Stimulated activated CD8-positive, alpha-beta memory T cell treated with anti-CD3 and anti-CD28 coated beads, Interleukin-7, amount 100 ng/mL, for 48 hours (primary cell): ENCODE data around the gene KCNG2.
"Not testable (repeated sequence)": the region's sequence is repeated elsewhere in the genome, so short reads cannot be mapped to it uniquely, and the experiment has no call there.

Source experiments
- DNase-seq, 2 donors: peaks; one replicate each; pipeline ENCODE4 v3.0.0-alpha.2; 2020; ENCODE audit warnings: low read depth in 1 of 2; ENCODE audit errors: extremely low read depth in 1 of 2

Gene KCNG2

DNA sequence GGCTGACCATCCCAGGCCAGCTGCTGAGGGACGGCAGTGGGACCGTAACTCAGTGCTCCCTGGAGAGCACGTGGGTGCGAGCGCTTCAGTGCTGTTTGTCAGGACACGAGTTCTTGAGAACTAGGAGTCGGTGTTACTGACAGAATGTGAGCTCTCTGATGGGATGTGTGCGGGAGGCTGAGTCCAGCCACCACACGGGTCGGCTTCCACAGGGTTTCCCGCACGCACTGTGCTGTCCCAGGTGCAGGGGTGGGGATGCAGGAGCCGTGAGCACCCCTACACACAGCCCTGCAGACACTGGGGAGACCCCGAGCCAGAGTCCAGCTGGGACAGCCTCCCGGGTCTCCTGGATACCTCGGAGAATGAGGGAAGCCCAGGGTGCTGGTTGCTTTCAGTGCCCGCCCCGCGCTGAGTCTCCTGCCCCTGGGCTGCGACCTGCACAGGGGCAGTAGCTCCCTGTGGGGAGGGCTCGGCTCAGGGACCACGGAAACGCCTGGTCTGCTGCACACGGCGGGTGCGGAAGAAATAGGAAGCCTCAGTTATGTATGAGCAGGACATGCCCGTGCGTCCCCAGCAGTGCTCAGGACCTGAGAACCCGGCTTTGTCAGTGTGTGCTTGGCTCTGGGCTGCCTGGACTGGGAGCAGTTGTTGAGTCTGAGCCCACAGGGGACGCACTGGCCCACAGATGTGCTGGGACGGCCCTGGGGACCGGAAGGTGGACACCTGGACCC lies 71.2 kb downstream of the KCNG2 start:
- DNase-seq, result no peak

DNA sequence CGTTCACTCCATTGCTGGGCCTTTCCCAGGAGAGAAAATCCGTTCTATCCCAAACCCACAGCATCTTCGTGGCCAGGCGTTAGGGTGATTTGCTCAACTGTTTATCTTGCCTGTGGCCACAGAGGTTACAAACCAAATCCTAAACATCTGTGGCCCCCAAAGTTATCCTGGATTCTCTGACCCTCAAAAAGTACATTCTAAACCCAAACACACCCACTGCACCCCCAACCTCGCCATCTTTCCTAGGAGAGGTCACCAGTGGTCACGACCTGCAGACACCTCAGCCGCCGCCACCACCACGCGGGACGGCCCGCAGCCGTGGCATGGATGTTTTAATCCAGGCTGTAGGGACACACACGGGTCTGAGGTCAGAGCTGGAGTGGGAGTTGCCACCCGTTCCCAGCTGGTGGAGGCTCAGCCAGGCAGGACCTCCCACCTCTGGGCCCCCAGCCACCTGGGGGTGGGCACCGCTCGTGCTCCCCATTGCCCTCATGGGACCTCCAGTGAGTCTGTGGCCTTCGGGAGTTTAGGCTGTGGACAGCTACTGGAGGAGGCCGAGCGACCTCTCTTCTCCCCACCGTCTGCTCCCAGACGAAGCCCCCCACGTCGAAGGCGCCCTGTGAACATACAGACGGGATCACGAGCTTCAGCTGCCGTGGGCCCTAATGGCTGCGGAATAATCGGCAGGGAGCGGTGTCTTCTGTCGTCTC lies 72.0 kb downstream of the KCNG2 start:
- DNase-seq, result no peak

DNA sequence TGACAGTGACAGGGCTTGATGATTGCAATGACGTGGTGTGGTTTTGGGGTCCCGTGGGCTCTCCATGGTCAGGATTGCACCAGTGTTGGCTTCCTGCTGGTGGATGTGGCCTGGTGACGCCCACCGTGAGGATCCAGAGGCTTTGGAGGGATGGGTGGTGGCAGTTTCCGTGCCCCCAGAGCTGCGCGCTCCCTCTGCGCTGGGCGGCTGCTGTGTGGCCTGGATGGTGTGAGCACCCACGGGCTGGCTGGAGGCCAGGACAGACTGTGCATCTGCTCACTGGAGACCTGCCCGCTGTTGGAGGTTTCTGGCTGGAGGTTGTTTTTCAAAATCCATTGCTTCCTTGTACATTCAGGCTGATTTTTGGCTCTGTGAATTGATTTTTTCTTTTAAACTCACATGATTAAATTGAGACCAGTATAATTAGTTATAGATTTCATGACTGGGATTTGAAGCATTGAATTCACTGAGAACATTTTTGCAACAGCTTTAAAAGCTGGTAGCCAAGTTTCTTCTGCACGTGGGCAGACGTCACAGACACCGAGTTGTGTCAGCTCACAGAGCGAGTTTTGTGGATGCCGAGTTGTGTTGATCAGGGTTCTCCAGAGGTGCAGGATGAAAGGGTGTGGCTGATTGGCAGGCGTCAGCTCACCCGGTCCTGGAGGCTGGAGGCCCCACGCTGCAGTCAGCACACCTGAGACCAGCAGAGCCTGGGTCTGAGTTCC lies 72.7 kb downstream of the KCNG2 start:
- no peak for DNase-seq

DNA sequence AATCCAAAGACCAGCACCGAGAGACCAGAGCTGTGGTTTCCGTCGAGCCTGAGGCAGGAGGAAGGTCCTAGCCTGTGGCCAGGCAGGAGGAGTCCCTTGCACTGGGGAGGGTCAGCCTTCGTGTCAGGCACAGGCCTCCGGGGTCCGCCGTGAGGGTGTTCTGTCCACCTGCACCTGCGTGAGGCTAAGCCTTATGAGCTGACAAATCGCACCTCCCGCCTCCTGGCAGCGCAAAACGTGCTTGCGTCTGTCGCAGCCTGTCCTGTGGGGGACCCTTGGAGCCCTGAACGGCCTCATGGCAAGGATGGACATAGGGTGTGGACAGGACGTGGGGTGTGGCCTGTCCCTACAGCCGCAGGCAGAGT lies 73.3 kb downstream of the KCNG2 start:
- DNase-seq, result no peak

DNA sequence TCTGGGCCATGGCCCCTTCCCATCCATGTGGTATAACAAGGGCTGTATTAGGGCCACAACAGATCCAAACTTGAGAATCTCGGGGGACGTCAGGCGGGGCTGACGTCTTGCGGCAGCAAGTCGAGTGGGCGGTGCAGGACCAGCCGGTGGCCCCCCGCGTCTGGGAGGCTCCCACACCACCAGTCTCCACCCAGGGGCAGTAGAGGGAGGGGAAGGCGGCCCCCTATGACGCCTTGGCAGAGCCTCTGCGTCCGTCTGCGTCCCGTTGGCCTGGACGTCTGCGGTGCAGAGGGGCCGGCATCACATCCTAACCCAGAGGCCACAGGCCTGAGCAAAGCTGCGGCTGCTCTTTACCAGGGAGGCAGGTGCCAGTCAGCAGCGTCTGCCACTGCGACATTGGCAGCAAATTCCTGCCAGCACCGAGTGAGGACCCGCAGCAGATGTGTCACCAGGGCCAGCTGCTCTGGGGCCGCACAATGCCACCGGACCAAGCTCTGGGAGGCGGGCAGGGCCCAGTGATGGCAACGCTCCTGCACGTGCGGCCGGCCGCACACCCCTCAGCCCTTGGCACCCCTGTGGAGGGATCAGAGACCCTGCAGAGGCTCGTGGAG lies 73.8 kb downstream of the KCNG2 start:
- no peak for DNase-seq

DNA sequence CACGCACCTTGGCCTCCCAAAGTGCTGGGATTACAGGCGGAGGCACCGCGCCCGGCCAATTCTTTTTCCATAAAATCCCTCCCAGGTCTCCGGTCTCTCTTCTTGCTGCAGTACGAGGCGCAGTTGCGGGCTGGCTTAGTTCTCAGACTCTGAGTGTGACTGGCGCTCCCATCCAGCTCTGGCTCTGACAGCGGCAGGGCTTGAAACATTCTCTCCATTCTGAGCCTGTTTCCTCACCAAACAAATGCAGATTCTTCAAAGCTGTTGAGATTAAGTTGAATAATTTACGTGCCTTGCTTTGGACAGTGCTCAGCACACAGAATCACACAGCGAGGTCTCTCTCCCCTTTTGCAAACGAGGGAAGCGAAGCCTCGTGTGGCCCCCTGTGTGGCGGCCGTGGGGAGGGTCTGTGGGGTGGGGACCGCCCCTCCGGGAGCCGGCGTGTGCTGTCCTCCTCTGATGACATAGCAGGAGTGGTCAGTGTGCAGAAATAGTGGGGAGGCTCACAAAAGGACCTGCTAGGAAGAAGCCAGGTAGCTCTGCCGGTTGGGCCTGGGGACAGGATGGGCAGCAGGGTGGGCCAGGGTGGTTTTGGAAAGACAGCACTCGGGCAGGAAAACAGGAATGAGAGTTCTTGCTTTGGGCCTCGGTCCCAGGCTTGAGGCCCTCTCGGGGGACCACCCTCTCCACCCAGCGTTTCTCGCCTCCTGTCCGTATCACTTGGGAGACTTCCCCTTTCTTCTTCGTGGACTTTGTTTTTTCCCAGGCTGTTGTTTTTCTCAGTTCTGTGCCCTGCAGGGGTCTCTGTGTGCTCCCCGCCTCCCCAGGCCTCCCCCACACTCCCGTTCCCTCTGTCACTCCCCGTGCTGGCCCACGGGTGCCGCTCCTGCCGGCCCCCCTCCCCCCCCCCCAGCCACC lies 75.0 kb downstream of the KCNG2 start:
- no peak for DNase-seq

DNA sequence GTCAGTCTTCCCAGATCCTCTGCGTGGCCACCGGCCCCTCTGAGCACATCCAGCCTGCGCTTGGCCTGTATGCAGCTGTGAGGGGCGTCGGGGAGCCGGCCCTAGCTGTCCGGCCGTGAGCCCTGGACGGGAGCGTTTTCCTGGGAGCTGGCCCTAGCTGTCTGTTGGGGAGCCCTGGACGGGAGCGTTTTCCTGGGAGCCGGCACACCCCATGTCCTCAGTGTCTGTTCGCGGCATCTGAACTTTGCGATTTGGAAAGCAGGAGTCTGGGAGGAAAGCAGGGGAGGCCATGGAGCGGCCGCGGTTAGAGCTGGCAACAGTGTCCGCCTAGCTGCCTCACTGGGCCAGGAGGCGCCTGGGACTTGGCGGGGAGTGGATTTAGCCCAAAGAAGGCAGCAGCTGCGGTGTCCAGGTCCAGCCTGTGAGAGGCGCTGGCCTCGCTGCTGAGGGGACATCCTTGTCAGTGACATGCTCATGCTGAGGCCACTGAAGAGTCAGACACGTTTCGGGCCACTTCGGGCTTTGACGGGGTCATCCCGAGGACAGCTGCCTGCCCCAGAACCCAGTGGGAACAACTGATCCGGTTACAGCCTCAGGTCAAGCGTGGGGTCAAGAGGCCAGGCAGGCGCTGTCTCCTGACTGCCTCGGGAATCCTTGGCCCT lies 75.8 kb downstream of the KCNG2 start:
- DNase-seq, result no peak

DNA sequence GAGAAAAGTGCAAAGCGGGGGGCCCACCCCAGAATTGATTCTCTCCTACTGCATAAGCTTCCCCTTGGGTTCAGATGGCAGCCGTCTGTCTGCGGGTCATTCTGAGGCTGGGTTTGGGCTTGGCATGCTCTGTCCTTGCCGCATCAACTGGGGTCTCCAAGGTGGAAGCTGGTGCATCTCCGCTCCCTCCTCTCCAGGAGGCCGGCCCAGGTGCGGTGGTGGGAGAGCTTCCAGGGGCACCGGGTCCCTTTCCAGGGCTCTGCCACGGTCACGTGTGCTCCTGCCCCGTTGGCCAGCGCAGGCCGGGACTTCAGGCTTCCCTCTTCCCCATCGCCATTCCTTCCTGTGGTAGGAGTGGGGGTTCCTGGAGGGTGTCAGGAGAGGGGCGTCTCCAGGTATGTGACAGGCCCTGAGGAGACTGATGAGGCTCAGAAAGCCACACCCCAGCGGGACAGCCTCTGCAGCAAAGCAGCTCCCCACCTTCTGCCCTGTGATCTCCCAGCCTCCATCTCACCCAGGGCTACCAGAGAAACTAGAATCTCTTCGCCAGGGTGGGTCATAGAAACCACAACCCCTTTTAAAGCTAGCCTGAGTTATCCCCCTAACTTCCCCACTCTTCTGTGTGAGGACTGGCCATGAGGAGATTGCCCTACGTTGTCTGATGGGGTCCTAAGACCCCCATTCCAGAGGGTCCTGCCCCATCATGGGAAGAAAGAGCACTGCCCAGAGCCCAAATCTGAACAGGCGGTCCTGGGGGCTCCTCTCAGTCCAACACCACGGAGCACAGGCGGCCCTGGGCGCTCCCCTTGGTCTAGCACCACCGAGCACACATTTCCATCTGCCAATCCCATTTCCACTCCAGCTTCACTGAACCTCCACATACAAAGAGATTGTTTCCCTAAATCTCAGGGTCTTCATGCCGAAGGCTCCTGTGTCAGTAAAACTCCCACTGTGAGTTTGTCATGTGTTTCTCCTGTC lies 77.1 kb downstream of the KCNG2 start:
- DNase-seq, result no peak

DNA sequence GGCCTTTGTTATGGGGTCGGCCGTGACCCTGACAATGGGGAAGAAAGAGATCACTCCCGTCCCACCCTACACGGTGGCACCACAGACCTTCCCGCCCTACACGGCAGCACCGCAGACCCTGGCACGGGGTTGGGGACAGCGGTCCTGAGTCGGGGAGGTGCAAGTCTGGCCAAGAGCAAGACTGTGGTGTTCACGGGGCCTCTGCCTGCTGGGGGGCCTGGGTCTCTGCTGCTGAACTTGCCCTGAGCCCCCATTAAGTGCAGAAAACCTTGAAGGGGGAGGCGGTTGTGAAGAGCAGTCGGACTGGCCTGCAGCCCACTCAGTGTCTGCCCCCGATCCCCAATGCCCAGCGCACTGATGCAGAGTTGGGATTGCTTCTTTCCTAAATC lies 77.8 kb downstream of the KCNG2 start:
- no peak for DNase-seq

DNA sequence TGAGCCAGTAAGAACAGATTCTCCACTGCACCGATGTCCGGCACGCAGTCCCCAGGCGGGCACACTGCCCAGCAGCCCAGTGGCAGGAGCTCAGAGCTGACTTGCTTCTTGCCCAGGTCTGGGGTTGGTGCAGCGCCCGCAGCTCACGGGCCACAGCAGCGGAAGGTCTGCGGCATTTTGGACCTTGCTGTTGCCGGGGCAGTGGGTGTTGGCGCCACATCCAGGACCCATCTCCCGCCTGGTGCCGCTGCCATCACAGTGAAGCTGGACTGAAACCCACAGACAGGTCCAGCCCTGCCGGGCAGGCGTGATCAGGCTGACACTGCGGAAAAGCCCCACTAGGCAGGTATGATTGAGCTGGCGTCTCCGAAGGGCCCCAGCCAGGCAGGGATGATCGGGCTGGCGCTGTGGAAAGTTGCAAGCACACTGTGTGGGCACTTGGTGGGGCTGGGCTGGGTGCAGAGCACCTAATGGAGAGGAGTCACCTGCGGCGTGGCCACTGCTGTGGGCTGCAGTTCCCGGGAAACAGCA lies 78.3 kb downstream of the KCNG2 start:
- no peak for DNase-seq

DNA sequence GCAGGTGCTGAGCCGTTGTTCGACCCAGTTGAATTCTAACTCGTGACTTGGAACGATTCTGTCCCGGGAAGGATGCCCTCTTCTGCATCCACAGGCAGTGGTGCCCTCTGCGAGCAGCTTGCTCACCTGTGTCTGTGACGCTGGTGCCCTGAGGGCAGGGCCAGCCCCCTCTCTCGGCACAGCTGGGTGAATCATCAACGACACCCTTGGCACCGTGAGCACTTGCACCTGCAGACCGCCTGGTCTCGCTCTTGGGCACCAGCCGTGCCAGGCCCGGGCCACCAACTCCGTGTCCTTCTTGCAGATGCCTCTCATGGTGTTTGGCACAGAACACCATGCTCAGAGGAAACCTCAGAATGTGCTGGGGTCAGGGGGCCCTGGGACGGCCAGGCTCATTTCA lies 78.8 kb downstream of the KCNG2 start:
- no peak for DNase-seq

DNA sequence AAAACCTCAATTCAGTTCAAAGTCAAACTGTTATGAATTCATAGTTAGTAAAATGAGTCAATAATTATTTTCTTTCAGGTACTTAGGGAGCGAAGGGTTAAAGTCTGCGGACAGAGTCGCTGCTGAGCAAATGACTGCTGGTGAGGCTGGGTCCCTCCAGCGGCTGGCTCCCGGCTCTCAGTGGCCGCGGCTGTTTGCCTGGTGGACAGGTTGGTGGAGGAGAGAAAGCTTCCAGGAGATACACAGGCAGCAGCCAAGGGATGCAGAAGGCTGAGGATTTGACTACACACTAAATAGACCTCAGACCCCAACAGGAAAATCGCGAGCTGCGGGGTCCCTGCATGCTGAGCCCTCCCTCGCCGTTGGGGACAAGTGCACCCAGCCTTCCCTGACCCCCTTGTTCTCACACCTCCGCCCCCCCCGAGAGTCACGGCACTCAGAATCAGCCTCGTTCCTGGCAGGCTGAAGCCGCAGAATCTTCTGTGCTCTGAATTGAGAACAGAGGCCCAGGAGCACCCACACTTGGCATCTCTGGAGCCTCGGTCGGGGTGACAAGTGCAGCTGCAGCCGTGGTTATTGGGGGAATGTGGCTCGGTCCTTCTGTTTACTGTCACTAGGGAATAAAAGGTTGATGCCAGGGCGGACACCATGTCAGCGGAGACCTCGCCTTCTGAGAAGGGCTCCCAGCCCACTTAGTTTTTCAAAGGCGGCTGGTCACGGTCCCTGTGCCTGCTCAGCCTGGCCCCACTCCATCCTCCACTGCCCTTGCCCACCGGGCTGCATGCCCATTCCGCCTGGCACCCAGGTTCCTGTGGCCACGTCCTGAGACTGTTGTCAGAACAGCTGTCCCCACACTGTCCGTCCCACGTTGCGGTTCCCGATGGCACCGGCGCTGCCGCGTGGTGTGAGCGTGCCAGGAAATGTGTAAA lies 79.7 kb downstream of the KCNG2 start:
- DNase-seq, result no peak

DNA sequence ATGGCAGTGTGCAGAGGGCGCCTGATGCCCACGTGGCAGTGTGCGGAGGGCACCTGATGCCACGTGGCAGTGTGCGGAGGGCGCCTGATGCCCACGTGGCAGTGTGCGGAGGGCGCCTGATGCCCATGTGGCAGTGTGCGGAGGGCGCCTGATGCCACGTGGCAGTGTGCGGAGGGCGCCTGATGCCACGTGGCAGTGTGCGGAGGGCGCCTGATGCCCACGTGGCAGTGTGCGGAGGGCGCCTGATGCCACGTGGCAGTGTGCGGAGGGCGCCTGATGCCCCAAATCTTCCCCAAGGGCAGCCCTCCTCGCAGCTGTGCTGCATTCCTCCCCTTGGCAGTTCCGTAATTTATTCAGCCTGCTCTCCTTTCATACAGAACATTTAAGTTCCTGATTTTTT lies 80.5 kb downstream of the KCNG2 start:
- DNase-seq, result not testable (repeated sequence)

DNA sequence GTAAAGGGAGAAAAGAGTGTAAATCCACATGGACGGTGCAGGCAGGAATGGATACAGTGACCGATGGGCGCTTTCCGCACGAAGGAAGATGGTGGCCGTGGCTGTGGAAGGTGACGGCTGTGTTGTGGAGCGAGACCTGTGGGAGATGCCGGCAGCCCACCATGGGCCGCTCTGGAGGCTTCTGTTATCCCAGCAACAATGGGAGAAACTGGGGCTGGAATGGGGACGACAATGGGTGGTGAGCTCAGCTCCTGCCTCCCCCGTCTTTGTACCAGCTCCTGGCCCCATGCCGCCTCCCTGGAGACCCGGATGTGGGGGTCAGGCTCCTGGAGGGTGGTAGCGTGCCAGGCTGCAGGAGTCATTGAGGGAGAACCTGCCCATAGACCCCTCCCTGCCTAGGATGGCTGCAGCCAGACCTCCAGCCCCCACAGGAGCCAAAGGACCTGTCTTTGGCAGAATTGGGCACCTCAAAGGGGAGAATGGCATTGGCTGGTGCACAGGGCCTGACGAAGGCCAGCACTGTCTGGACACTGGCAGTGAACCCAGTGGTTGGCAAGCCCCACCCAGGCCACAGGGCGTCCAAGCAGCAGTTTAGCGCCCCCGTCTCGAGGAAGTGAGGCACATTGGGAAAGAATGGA lies 81.1 kb downstream of the KCNG2 start:
- no peak for DNase-seq

DNA sequence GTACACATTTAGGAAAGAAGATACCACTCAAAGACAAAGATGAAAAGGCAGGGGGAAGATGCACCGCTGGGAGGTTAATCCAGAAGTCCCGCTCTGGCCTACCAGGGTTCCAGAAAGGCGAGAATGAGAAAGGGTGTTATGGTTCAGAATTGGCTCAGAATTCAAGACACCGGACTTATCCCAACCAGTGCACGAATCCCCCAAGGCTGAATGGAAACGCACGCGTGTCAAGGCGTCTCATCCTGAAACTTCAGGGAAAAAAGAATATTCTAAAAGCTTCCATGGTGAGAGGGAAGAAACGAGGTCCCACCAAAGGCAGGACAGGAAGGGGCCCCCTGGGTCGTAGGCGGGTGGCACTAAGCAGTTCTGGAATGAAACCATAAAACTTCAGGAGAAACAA lies 81.8 kb downstream of the KCNG2 start:
- DNase-seq, result no peak

DNA sequence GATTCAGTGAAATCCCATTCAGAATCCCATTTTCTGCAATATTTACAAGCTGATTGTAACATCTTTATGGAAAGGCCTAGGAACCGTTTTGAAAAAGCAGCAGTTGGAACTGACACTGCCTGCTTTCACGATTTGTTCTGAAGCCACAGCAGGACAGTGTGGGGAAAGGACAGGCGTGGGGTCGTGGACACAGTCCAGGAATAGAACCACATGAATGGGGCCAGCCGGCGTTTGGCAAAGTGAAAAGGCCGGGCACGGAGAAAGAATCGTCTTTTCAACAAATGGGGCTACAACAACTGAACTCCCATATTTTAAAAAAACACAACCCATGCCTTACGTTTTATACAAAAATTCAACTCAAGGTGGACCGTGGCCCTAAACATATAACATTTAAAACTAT lies 84.0 kb downstream of the KCNG2 start:
- no peak for DNase-seq
